ENCODE data around the gene TUBA4B.

DNA sequence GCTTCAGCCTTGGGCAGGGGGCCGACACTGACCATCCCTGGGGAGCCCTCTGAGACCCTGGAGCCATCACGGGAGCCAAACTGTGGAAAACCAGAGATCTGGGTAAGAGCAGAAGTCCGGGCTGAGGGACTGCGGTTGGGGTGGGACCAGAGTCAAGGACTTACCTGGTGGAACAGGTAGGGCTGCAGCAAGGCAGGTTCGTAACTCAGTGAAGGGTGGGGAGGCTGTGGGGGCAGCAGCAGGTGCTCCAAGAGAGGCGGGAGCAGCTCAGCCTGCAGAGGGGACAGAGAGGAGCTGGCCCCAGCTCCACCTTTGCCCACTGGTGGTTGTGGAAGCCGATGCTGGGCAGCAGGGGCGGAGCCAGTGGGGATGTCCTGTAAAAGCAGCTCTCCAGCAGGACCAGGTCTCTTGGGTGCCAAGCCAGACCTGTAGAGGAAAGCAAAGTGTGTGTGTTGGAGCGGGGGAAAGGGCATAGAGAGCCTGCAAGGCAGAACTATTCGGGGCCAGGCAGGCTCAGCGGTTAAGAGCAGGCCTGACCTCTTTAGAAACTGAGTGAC is 49.4 kb downstream of the TUBA4B start:
- TF ChIP-seq EZH2phosphoT487 (IDR thresholded peaks at IDR 0.05; ENCODE audit: insufficient read depth, low read depth) (no peak), EZH2 (IDR thresholded peaks at IDR 0.05; ENCODE audit: insufficient read depth, poor library complexity, severe bottlenecking) (no peak)

Measured in GM23248 (cell line).